Measurements from ENCODE around the gene FARP1. TPM values are rescaled to one million over a fixed set of nuclear protein-coding genes. Genes with fewer than 3 reads are reported as not detected.

FARP1 gene
- total and polyA plus RNA-seq, 2 of the 13 experiments (the other 11 are each of a cell fraction or from before 2014, with no cell fraction given), result 70.6 to 126 TPM

DNA sequence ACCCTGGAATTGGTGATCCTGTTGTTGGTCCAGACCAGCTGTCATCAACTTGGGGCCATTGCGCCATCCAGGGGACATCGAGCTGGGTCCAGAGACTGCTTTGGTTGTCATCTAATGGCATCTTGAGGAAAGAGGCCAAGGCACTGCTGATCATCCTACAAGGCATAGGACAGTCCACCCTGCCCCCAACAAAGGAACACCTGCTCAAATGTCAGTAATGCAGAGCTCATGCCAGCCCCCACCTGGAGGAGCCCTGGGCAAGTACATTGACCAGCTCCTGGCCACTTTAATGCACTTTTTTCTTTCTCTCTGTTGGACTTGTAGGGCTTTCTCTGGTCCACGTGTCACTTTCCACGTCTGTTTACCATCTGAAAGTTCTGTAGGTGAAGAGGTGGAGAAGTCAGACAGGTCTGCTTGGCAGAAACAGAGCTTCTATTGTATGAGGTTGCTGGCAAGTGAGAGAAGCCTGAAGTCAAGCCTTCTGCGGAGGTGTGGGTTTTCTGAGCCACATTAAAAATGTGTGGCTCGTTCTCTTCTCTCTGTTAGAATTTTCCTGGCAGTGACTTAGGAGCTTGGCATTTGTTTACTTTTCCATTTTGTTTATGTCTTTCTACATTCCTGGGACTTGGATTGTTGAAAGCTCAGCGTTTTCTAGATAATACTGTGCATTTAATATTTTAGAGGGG, 158.2 kb downstream of the FARP1 start (continued):
- TF ChIP-seq, protein P1, sequence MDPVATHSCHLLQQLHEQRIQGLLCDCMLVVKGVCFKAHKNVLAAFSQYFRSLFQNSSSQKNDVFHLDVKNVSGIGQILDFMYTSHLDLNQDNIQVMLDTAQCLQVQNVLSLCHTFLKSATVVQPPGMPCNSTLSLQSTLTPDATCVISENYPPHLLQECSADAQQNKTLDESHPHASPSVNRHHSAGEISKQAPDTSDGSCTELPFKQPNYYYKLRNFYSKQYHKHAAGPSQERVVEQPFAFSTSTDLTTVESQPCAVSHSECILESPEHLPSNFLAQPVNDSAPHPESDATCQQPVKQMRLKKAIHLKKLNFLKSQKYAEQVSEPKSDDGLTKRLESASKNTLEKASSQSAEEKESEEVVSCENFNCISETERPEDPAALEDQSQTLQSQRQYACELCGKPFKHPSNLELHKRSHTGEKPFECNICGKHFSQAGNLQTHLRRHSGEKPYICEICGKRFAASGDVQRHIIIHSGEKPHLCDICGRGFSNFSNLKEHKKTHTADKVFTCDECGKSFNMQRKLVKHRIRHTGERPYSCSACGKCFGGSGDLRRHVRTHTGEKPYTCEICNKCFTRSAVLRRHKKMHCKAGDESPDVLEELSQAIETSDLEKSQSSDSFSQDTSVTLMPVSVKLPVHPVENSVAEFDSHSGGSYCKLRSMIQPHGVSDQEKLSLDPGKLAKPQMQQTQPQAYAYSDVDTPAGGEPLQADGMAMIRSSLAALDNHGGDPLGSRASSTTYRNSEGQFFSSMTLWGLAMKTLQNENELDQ (CRISPR knock-in tag; IDR thresholded peaks at IDR 0.05; ENCODE audit: borderline replicate concordance), result no peak
- TF ChIP-seq ZNF788 (CRISPR knock-in tag; IDR thresholded peaks at IDR 0.05; ENCODE audit: borderline replicate concordance) (0 out of 2 replicates have a peak, but pooled peaks have one; percentile 77), ZNF605 (CRISPR knock-in tag; IDR thresholded peaks at IDR 0.05) (no peak), ZNF317 (CRISPR knock-in tag; IDR thresholded peaks at IDR 0.05) (no peak), SAFB2 (CRISPR knock-in tag; IDR thresholded peaks at IDR 0.05; ENCODE audit: borderline replicate concordance, low read depth) (no peak), TBP (CRISPR knock-in tag; IDR thresholded peaks at IDR 0.05) (no peak), ZNF382 (CRISPR knock-in tag; IDR thresholded peaks at IDR 0.05; ENCODE audit: borderline replicate concordance) (peak; percentile 94; the same call in 1 of the 2 replicates), ZNF260 (CRISPR knock-in tag; IDR thresholded peaks at IDR 0.05; ENCODE audit: borderline replicate concordance, low read depth) (no peak), ZNF3 (CRISPR knock-in tag; IDR thresholded peaks at IDR 0.05) (no peak), ZBTB7B (CRISPR knock-in tag; IDR thresholded peaks at IDR 0.05) (peak; percentile 51; the same call in 1 of the 2 replicates), ZFY (CRISPR knock-in tag; IDR thresholded peaks at IDR 0.05) (peak; percentile 45; the same call in 1 of the 2 replicates), ZNF75D (CRISPR knock-in tag; IDR thresholded peaks at IDR 0.05; ENCODE audit: borderline replicate concordance) (no peak), ZNF577 (CRISPR knock-in tag; IDR thresholded peaks at IDR 0.05; ENCODE audit: borderline replicate concordance, low read depth) (no peak), ESRRA (CRISPR knock-in tag; IDR thresholded peaks at IDR 0.05; ENCODE audit: low read depth) (0 out of 2 replicates have a peak, but pooled peaks have one; percentile 51)
- TF ChIP-seq, protein P2, sequence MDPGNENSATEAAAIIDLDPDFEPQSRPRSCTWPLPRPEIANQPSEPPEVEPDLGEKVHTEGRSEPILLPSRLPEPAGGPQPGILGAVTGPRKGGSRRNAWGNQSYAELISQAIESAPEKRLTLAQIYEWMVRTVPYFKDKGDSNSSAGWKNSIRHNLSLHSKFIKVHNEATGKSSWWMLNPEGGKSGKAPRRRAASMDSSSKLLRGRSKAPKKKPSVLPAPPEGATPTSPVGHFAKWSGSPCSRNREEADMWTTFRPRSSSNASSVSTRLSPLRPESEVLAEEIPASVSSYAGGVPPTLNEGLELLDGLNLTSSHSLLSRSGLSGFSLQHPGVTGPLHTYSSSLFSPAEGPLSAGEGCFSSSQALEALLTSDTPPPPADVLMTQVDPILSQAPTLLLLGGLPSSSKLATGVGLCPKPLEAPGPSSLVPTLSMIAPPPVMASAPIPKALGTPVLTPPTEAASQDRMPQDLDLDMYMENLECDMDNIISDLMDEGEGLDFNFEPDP (CRISPR knock-in tag; conservative IDR thresholded peaks at IDR 0.05), result no peak
- TF ChIP-seq, protein P3, sequence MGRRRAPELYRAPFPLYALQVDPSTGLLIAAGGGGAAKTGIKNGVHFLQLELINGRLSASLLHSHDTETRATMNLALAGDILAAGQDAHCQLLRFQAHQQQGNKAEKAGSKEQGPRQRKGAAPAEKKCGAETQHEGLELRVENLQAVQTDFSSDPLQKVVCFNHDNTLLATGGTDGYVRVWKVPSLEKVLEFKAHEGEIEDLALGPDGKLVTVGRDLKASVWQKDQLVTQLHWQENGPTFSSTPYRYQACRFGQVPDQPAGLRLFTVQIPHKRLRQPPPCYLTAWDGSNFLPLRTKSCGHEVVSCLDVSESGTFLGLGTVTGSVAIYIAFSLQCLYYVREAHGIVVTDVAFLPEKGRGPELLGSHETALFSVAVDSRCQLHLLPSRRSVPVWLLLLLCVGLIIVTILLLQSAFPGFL (CRISPR knock-in tag; IDR thresholded peaks at IDR 0.05), result no peak
- TF ChIP-seq, protein P4, sequence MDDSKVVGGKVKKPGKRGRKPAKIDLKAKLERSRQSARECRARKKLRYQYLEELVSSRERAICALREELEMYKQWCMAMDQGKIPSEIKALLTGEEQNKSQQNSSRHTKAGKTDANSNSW (CRISPR knock-in tag; IDR thresholded peaks at IDR 0.05; ENCODE audit: borderline replicate concordance), result no peak
- TF ChIP-seq, protein P5, sequence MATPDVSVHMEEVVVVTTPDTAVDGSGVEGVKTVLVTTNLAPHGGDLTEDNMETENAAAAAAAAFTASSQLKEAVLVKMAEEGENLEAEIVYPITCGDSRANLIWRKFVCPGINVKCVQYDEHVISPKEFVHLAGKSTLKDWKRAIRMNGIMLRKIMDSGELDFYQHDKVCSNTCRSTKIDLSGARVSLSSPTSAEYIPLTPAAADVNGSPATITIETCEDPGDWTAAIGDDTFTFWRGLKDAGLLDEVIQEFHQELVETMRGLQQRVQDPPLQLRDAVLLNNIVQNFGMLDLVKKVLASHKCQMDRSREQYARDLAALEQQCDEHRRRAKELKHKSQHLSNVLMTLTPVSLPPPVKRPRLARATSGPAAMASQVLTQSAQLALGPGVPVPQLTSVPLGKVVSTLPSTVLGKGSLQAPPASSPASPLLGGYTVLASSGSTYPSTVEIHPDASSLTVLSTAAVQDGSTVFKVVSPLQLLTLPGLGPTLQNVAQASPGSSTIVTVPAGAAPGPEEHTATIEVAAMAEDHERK (CRISPR knock-in tag; IDR thresholded peaks at IDR 0.05; ENCODE audit: low read depth), result no peak
- TF ChIP-seq, protein P6, sequence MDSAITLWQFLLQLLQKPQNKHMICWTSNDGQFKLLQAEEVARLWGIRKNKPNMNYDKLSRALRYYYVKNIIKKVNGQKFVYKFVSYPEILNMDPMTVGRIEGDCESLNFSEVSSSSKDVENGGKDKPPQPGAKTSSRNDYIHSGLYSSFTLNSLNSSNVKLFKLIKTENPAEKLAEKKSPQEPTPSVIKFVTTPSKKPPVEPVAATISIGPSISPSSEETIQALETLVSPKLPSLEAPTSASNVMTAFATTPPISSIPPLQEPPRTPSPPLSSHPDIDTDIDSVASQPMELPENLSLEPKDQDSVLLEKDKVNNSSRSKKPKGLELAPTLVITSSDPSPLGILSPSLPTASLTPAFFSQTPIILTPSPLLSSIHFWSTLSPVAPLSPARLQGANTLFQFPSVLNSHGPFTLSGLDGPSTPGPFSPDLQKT (CRISPR knock-in tag; IDR thresholded peaks at IDR 0.05; ENCODE audit: borderline replicate concordance), result no peak
- TF ChIP-seq, protein P7, sequence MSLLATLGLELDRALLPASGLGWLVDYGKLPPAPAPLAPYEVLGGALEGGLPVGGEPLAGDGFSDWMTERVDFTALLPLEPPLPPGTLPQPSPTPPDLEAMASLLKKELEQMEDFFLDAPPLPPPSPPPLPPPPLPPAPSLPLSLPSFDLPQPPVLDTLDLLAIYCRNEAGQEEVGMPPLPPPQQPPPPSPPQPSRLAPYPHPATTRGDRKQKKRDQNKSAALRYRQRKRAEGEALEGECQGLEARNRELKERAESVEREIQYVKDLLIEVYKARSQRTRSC (CRISPR knock-in tag; IDR thresholded peaks at IDR 0.05; ENCODE audit: low read depth), result no peak

Data from HepG2 (cell line).